GM19395 (cell line): Measurements from ENCODE around the gene PPP1R18.

ENCODE experiments used
- ATAC-seq: cut with Tn5 transposase; IDR thresholded peaks from one replicate; pipeline ENCODE4 v1.9.1; 2021; ENCODE audit warnings: mild to moderate bottlenecking, moderate library complexity; ENCODE audit not compliant: unreplicated experiment

Gene PPP1R18

GRCh38 chr6:30689022-30689865 lies 2.8 kb upstream of the PPP1R18 start:
- ATAC-seq: no peak

DNA sequence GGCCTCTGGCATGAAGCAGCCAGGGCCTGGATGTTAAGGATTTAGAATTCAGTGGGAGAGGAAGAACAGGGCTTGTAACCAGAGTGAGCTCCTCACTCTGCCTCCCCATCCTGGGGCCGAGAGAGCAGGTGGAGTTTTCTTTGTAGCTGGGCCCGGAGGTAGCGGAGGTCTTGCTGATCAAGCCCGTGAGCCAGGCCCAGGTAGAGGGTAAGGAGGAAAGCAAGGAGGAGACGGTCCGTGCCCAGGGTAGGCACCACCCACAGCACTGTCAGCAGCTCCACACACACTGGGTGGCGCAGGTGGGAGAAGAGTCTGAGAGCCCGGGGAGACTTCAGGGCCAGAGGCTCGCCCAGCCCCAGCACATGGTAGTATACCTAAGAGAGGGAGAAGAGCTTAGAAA lies 2.1 kb upstream of the PPP1R18 start:
- ATAC-seq: no peak

DNA sequence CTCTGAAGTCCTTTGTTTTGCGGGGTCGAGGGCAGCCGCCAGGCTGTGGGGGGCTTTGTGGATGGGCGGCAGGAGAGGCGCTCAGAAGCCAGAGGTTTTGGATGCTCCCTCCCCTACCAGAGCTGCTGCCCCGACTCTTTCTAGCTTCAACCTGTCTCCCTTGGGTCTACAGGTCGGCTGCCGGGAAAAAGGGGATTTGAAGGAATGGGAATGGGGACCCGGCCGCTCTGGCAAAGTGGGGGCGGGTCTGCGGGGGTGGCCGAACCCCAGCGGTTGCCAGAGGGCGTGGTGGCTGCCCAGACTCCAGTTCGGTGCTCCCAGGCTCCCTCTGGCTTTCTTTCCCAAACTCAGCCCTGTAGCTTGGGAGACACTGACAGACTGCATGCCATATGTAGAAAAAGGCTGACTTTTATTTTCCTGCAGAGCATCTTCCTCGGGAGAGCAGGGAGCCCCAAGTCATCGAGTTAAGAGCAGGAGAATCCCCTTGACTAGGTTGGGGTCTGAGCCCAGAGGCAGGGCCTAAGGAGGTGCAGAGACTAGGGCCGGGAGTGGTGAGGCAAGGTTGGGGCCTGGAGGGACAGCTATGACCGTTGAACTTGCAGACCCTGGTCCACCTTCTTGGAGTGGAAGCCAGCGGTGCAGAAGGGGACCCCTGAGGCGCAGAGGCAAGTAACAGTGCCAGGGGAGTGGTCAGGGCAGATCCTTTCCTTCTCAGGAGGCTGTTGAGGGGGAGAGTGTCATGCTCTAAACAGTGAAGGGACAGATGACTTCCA lies 1.4 kb upstream of the PPP1R18 start:
- no peak for ATAC-seq

GRCh38 chr6:30686908-30687658 lies 638 bp upstream of the PPP1R18 start:
- ATAC-seq: peak; percentile 49

DNA sequence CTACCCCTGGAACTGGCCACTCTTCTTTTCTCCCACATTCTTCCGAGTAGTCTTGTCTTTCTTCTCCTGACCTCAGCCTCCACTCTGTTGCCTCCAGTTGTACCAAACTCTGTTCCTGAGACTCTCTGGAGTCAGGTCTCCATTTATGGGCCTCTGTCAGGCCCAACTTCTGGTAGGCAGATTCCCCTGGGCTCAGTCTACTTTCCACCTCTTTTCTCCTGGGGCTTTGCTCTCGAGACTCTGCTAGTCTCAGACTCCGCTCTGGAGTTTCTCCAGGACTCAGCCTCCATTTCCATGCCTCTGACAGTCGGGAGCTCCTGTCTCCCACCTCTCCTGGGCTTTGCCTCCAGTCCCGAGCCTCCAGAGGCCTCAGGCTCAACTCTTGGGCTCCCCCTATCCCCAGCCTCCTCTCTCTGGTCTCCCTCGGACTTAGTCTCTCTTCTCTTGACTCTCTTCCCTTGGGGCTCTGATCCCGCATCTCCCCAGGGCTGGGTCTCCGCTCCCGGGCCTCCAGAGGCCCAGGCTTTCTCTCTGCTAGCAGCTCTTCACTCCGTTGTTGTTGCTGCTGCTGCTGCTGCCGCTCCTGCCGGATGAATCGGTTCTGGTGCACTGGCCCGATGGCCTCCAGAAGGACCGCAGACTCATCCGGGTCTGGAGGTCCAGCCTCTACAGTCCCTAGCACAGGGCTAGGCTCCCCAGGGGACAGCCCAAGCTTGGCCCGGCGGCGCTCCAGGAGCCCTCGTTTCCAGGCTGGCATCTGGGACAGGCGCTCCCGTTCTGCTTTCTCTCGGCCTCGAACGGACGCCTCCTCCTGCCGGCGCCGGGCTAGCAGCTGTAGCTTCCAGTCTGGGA lies 1.1 kb downstream of the PPP1R18 start:
- no peak for ATAC-seq

- ATAC-seq: no peak
Observed at GRCh38 chr6:30684386-30685156, 1.9 kb downstream of the PPP1R18 start.

DNA sequence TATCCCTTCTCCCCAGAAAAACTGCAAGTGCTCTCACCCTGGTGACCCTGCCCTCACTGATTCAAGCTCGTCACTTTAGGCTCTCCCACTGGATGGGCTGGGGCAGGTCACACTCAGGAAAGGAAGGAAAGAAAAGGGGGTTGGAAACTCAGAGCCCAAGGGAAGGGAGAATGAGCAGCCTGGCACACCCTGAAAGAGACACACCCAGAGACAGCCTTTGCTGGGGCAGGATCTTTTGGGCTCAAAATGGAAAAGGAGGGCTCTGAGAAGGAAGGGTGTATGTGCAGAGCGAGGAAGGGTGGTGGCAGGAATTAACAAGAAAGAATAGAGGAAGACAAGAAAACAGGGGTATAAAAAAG lies 2.5 kb downstream of the PPP1R18 start:
- ATAC-seq: no peak

DNA sequence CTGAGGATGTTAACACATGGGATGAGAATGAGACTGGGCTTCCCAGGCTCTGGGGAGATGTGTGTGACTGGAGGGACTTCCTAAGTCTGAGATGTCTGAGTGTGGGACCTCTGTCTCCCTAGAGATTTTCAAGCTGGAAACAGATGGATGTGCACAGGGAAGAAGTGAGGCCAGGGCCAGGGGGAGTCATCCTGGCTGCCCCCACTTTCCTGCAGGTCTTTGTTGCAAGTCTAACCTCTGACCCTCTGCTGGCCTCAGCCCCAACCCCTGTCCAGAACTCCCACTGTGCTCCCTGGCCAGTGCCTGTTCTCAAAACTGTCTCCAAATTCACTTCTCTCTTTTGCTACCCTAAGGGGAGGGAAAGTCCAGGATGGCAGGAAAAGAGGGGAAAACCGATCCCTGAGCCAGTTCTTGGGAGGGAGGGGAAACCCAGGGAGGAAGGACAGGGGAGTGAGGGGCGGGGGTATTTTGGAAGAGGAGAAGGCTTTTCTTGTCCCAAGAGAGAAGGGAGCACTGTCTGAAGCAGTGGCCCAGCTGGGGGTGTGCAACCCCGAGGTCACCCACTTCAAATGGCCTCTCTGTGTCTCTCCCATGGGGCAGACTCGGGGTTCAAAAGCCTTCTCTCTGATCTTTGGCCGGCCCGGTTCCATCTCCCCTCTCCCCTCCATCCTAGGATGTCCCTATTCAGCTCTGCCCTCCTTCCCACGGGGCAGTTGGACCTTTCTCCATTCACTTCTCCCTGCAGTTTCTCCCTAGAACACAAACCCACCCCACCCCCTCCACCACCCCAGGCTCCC lies 3.1 kb downstream of the PPP1R18 start:
- no peak for ATAC-seq

DNA sequence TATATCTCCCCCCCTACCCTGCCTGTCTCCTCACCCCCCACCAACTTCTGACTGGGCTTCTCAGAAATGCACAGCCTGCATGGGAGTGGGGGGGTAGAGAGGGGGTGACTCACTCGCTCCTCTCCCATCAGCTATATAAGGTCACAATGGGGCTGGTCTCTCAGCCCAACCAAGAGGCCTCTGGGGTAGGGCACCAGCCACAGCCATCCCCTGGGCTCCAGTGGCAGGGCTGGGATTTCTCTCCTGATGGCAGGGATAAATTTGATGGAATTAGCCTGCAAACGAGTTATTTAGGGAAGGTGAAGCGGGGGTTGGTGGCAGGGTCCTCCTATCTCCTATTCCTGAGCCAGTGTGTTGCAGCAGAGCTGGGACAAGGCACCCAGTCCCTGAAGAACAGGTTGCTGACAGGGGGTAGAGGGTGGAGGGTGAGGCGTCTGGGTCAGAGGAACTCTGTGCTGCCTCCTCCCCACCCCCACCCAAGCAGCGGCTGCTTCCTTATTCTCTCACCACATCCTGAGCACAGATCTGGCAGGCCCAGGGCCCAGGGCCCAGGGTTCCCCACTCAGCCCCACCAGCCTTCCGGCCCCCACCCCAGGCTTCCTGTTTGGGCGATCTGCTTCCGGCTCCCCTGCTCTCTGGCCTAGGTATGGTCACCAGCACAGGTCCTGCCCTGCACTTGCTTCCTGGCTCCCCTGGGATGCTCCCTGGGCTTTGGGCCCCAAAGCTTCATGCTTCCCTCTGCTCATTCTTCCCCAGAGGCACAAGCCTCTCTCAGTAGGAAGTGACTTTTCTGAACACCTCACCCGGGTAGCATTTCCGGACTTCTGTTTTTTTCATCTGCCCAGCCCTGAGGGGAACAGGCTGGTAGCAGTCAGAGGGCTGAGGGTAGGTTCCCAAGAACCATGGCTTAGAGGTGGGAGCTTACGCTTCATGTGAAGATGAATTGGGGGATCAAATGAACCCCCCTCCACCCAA lies 4.0 kb downstream of the PPP1R18 start:
- ATAC-seq: peak; percentile 47

DNA sequence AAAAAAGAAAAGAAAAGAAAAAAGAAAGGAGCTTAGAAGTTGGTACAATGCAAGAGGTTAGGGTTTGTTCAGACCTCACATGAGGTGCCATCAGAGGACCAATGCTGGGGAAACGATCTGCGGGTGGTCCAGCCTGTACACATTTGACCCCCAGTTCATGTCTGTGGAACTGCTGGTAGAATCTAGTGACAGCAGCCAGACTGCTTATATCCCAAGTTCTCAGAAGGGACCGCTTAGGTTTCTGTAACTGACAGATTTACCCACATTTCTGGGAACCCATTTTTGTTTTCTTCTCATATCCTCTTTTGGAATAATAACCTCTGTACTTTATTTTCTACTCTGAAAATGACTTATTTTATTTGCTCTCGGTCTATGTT lies 4.7 kb downstream of the PPP1R18 start:
- ATAC-seq: no peak

DNA sequence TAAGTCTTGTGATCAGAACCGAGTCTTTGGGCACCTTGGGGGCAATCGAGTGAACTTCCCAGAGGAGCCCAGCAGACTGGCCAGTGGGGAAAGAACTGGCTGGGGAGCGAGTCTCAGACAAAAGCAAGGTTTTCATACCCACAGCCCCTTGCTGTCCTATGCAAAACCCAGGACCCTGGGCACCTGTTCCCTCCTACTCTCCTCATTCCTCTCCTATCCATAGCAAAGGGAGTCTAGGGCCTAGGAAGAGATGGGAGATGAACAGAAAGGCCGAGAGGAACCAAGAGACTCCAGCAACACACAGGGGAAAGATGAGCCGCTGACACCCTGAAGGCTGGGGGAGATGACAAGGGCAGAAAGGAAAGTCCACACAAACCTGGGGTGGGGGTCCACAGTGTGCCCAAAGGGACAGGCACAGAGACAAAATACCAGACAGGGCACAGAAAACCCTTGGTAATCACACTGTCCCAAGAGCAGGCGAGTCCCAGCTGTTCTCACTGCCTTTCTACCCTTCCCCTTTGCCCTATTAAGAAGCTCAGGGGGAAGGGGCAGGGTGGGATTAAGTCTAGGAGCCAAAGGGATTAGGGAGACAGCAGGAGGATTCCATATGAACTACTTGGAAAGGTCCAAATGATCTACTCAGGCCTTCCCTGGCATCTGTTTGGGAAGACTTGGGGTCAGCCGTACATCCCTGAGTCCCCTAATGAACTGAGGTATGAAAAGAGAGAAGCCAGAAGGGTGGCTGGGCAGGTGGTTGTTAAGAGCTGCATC lies 6.5 kb downstream of the PPP1R18 start:
- ATAC-seq: no peak

GRCh38 chr6:30678964-30679726 lies 7.3 kb downstream of the PPP1R18 start:
- no peak for ATAC-seq

DNA sequence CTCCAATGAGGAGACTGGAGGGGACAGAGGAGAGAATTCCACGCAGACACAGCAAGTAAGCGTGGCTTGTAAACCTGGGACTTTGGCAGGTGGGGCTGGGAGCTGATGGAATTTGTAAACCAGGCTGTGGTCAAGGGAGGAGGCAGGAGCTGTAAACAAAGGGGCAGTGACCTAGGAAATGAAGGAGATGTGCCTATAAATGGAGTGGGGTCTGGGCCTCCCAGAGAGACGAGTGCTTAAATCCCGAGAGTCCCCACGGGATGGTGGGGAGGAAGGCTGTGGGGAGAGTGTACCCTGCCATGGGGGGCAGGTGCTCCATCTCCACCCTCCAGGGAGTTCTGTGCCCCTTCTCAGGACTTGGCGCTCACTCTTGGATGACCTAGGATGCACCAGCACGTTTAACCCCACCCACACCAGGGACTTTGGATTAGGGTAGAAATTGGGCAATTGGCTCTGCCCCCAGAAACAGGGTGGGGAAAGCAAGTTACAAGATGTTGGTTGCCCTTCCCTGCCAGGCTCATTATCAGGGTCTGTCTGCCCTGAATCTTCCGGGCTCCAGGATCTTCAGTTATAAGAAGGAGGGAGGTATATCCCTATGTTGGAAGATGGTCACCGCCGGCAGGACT lies 9.7 kb downstream of the PPP1R18 start:
- no peak for ATAC-seq

DNA sequence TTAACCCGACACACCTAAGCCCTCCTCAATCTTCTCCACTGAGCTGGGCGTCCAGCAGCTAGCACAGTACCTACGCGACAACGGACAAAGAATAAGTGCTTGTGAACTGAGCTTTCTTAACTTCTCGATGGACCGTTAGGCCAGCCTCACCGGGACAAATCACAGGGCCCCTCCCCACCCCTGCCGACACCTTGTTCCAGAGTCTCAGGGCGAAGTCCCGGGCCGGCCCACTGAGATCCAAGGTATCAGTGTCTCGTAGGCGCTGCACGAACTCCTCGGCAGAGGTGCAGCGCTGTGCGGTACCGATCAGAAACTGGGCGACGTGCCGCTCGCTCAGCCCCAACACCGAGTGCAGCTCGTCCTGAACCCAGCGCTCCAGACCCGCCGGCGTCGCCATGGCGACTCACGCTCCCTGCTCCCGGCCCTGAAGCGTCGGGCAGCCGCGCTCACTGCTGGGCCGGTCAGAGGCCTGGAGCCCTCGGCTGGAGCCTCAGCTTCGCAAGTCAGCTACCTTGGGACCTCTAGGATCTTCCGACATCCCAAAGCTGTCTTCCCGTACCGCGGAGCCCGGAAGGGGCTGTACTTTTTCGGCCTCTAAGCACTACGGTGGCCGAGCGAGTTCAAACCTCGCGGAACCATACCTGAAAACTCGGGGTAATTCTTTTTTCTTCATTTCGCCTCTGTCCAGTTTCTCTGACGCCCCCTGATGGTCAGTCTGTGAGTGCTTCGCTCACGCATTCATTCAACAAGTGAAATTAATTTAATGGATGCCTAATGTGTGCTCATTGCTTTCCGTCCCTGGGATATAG lies 13.8 kb downstream of the PPP1R18 start, which contains the start of gene DHX16:
Gene DHX16 (minus strand): TSS at position 562 of the 809 bp plus-strand sequence. CDS start 165 bp downstream, at position 397.
- ATAC-seq: peak; percentile 75
